DOHH2 (cell line): ENCODE measurements around the gene C1QTNF8.

Source experiments
- H3F3A ChIP-seq: fragments of 200-600 bp; sonication (generic), shearing (Covaris generic); 2 replicates; pipeline ENCODE4 v1.6.0; 2016; ENCODE audit warnings: antibody characterized with exemption, mild to moderate bottlenecking; ENCODE audit not compliant: control insufficient read depth, insufficient read depth
- H3K27ac ChIP-seq: fragments of 200-600 bp; sonication (generic); 2 replicates; pipeline ENCODE4 v1.5.1; 2014; ENCODE audit warnings: low read depth, mild to moderate bottlenecking, low read length, moderate library complexity
- H3K27me3 ChIP-seq: fragments of 200-600 bp; sonication (generic); 2 replicates; pipeline ENCODE4 v1.6.1; 2014; ENCODE audit warnings: mild to moderate bottlenecking, low read length, mixed read lengths; ENCODE audit not compliant: control insufficient read depth
- H3K36me3 ChIP-seq: fragments of 200-600 bp; sonication (generic); 2 replicates; pipeline ENCODE4 v1.6.1; 2014; ENCODE audit warnings: mild to moderate bottlenecking, low read length, moderate library complexity, mixed read lengths; ENCODE audit not compliant: control insufficient read depth
- H3K4me1 ChIP-seq: fragments of 200-600 bp; sonication (generic); 2 replicates; pipeline ENCODE4 v1.6.1; 2014; ENCODE audit warnings: mild to moderate bottlenecking, low read length, mixed read lengths; ENCODE audit not compliant: control insufficient read depth
- H3K4me2 ChIP-seq: fragments of 200-600 bp; sonication (generic); 2 replicates; pipeline ENCODE4 v1.6.0; 2014; ENCODE audit warnings: mild to moderate bottlenecking, low read length, moderate library complexity
- H3K4me3 ChIP-seq: fragments of 200-600 bp; sonication (generic); 2 replicates; pipeline ENCODE4 v1.5.1; 2014; ENCODE audit warnings: mild to moderate bottlenecking, low read length, mixed read lengths
- H3K79me2 ChIP-seq: fragments of 200-600 bp; sonication (generic); 2 replicates; pipeline ENCODE4 v1.6.1; 2014; ENCODE audit warnings: mild to moderate bottlenecking, low read length, mixed read lengths; ENCODE audit not compliant: control insufficient read depth
- H3K9me2 ChIP-seq: fragments of 200-600 bp; sonication (generic); replicated peaks from 2 replicates; pipeline ENCODE4 v1.6.1; 2014; ENCODE audit warnings: mild to moderate bottlenecking, low read length, mixed read lengths; ENCODE audit not compliant: control insufficient read depth
- H3K9me3 ChIP-seq: fragments of 200-600 bp; sonication (generic); 2 replicates; pipeline ENCODE4 v1.6.1; 2014; ENCODE audit warnings: antibody characterized with exemption, low read length, mixed read lengths; ENCODE audit not compliant: control insufficient read depth, insufficient read depth
- H4K20me1 ChIP-seq: fragments of 200-600 bp; sonication (generic); 2 replicates; pipeline ENCODE4 v1.6.0; 2014; ENCODE audit warnings: low read depth, mild to moderate bottlenecking, antibody characterized with exemption, low read length, moderate library complexity; ENCODE audit not compliant: control insufficient read depth, insufficient read depth
- CTCF ChIP-seq: fragments of 200-600 bp; sonication (generic); IDR thresholded peaks from one replicate; pipeline ENCODE4 v1.5.1; 2014; ENCODE audit warnings: antibody characterized with exemption, mild to moderate bottlenecking, low read depth, low read length; ENCODE audit not compliant: poor library complexity, severe bottlenecking
- EZH2phosphoT487 ChIP-seq: fragments of 200-600 bp; sonication (generic); IDR thresholded peaks from 2 replicates; pipeline ENCODE4 v1.6.1; 2017; ENCODE audit warnings: borderline replicate concordance, mild to moderate bottlenecking, antibody characterized with exemption, low read length, moderate library complexity, mixed read lengths

The C1QTNF8 gene

GRCh38 chr16:1099189-1100083 lies 3.4 kb upstream of the C1QTNF8 start:
- H3K4me2 ChIP-seq, result no peak overlapping the region
- H3K4me1 ChIP-seq, result no peaks in the 10 kb centered on the region
- H3K9me3 ChIP-seq, result no peaks in the 10 kb centered on the region
- H3F3A ChIP-seq, result no peaks in the 10 kb centered on the region
- H3K4me3 ChIP-seq, result no peak overlapping the region
- H4K20me1 ChIP-seq, result no peaks in the 10 kb centered on the region
- H3K36me3 ChIP-seq, result no peaks in the 10 kb centered on the region
- no peak overlapping the region for H3K27ac ChIP-seq
- no peaks in the 10 kb centered on the region for H3K79me2 ChIP-seq
- H3K27me3 ChIP-seq, result no peaks in the 10 kb centered on the region
- no peaks in the 10 kb centered on the region for H3K9me2 ChIP-seq
- TF ChIP-seq CTCF (no peak), EZH2phosphoT487 (no peak)

- H3F3A ChIP-seq, result no peaks in the 10 kb centered on the region
- no peaks in the 10 kb centered on the region for H3K9me2 ChIP-seq
- no peak overlapping the region for H3K4me3 ChIP-seq
- no peaks in the 10 kb centered on the region for H3K9me3 ChIP-seq
- TF ChIP-seq CTCF (no peak), EZH2phosphoT487 (no peak)
- H3K4me1 ChIP-seq, result no peaks in the 10 kb centered on the region
- H3K79me2 ChIP-seq, result no peaks in the 10 kb centered on the region
- no peaks in the 10 kb centered on the region for H4K20me1 ChIP-seq
- no peak overlapping the region for H3K27ac ChIP-seq
- no peak overlapping the region for H3K4me2 ChIP-seq
- H3K36me3 ChIP-seq, result no peaks in the 10 kb centered on the region
- no peaks in the 10 kb centered on the region for H3K27me3 ChIP-seq
These were observed 2.4 kb upstream of the C1QTNF8 start for GRCh38 chr16:1098266-1098991.

GRCh38 chr16:1097800-1098199 lies 1.8 kb upstream of the C1QTNF8 start:
- Histone ChIP-seq H3K4me3 (no peak overlapping the region), H3F3A (no peaks in the 10 kb centered on the region), H4K20me1 (no peaks in the 10 kb centered on the region), H3K4me1 (no peaks in the 10 kb centered on the region), H3K79me2 (no peaks in the 10 kb centered on the region), H3K9me3 (no peaks in the 10 kb centered on the region), H3K4me2 (no peak overlapping the region), H3K9me2 (no peaks in the 10 kb centered on the region), H3K27me3 (no peaks in the 10 kb centered on the region), H3K27ac (no peak overlapping the region), H3K36me3 (no peaks in the 10 kb centered on the region)
- TF ChIP-seq EZH2phosphoT487 (no peak), CTCF (no peak)
